GM12878 (cell line): ENCODE data around the gene HRC. TPM values are rescaled to one million over a fixed set of nuclear protein-coding genes. Genes with fewer than 3 reads are reported as not detected.

Experiments used
- BHLHE40 ChIP-seq, 2 experiments: fragments of 450-650 bp in 1 of 2; IDR thresholded peaks; 2 replicates each; pipeline ENCODE4 v1.6.1; 2011 to 2017; ENCODE audit warnings: low read depth in 2 of 2, borderline replicate concordance in 1 of 2, improper control_type of control experiment in 1 of 2, low read length in 1 of 2, mild to moderate bottlenecking in 1 of 2
- CEBPB ChIP-seq, 2 experiments: fragments of 150-350 bp in 1 of 2; IDR thresholded peaks; 2 replicates each; pipeline ENCODE4 v1.6.1; 2012 to 2014; ENCODE audit warnings: low read depth in 2 of 2, low read length in 2 of 2, borderline replicate concordance in 1 of 2, inconsistent platforms in 1 of 2
- GATAD2B ChIP-seq: fragments of 450-650 bp; conservative IDR thresholded peaks from 2 replicates; pipeline ENCODE4 v1.6.1; 2017; ENCODE audit warnings: low read depth, mild to moderate bottlenecking, moderate library complexity
- HDGF ChIP-seq: fragments of 450-650 bp; IDR thresholded peaks from 2 replicates; pipeline ENCODE4 v1.6.1; 2016; ENCODE audit warnings: antibody characterized with exemption
- POLR2A ChIP-seq: IDR thresholded peaks from 2 replicates; pipeline ENCODE4 v1.6.1; 2011; ENCODE audit warnings: low read depth, mild to moderate bottlenecking, low read length
- POLR2AphosphoS5 ChIP-seq: IDR thresholded peaks from 2 replicates; pipeline ENCODE4 v1.6.1; 2011; ENCODE audit warnings: mild to moderate bottlenecking, low read length, inconsistent platforms
- RB1 ChIP-seq: fragments of 450-650 bp; formaldehyde crosslinking; IDR thresholded peaks from 2 replicates; pipeline ENCODE4 v1.6.1; 2017; ENCODE audit warnings: mild to moderate bottlenecking, borderline replicate concordance
- RELA ChIP-seq: fragments of 450-650 bp; IDR thresholded peaks from 2 replicates; pipeline ENCODE4 v1.8.0; 2014; ENCODE audit warnings: borderline replicate concordance; ENCODE audit not compliant: partially characterized antibody
- SP1 ChIP-seq: IDR thresholded peaks from one replicate; pipeline ENCODE4 v1.6.1; 2011; ENCODE audit warnings: low read depth, low read length
- TCF12 ChIP-seq: IDR thresholded peaks from 2 replicates; pipeline ENCODE4 v1.6.1; 2011; ENCODE audit warnings: low read depth, mild to moderate bottlenecking, low read length
- YBX1 ChIP-seq: fragments of 450-650 bp; IDR thresholded peaks from 2 replicates; pipeline ENCODE4 v1.6.1; 2016; ENCODE audit warnings: antibody characterized with exemption
- polyA plus RNA-seq, 11 experiments: library from polyadenylated mRNA; depleted of rRNA in 4 of 11; unstranded in 6 of 11; stranded (reverse) in 5 of 11; fragments of >200 nt; fragmentation: Nextera tagmentation in 4 of 11; fragmentation: Illumina TruSeq in 1 of 11; extraction: Ambion mirVana in 4 of 11; extraction: Trizol in 1 of 11; gene quantifications; 1 replicate in 1 of 11; 2 replicates in 10 of 11; pipeline versions ENCODE4 v1.2.1 to v1.2.3, GENCODE V29; 2011 to 2016; ENCODE audit warnings: inconsistent platforms in 2 of 11, missing spikeins in 2 of 11, low read depth in 1 of 11
- total RNA-seq, 4 experiments: library from RNA; depleted of rRNA in 3 of 4; stranded (reverse); fragments of >200 nt in 3 of 4; fragmentation: Illumina TruSeq in 1 of 4; extraction: Trizol in 1 of 4; gene quantifications; 2 replicates each; pipeline versions ENCODE4 v1.2.1 to v1.2.3, GENCODE V29; 2013 to 2021
- TF ChIP-seq, protein P1 (sequence below): IDR thresholded peaks from 2 replicates; pipeline ENCODE4 v1.6.1; 2011; ENCODE audit warnings: borderline replicate concordance, low read depth, mild to moderate bottlenecking, moderate library complexity, low read length; ENCODE audit not compliant: insufficient read depth, poor library complexity, severe bottlenecking

HRC gene
- total and polyA plus RNA-seq, 10 of the 15 experiments (the other 5 are each of a cell fraction or from before 2014, with no cell fraction given) = 0.10 TPM; not detected in 9

DNA sequence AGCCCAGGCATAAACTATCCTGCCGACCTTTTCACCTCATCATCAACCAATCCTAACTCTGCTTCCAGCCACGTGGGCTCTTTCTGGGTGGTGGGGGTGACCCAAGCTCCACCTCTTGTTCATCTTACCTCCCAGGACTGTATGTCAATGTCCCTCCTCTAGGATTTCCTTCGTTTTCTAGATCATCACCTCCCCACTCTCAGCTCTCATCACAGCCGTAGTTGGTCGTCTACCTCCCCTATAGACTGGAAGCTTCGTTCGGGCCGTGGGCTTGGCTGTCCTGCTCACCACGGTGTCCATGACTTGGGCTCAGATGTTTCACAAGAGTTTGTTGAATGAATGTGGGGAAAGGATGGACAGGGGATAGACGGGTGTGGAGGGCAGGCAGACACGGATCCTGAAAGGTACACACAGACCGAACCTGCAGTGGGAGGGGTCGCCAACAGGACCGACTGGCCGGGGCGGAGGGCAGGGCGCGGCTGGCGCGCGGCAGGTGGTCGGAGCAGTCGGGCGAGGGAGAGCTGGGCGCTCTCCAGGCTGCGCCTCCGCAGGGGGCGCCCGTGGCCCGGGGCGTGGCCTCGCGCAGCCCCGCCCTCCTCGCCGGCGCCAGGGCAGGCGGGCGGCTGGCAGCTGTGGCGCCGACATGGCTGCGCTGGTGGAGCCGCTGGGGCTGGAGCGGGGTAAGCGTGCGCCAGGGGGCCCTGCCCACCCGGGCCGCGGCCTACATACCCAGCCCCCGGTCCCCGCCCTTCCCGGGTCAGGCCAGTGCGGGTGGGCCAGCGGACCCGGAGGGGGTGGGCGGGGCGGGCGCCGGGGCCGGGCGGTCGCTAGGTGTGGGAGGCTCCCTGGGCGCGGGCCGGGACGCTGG, 41.2 kb downstream of the HRC start, which contains the start of gene LIN7B (continued):
- TF ChIP-seq TCF12 (peak; percentile 63; the same call in 1 of the 2 replicates), HDGF (0 out of 2 replicates have a peak, but pooled peaks have one; percentile 21), RB1 (0 out of 2 replicates have a peak, but pooled peaks have one; percentile 45), SP1 (peak; percentile 81), RELA (peak; percentile 6), GATAD2B (peak; percentile 91; the same call in 1 of the 2 replicates), POLR2A (peak; percentile 48; the same call in 1 of the 2 replicates), YBX1 (no peak), CEBPB (IDR thresholded peaks at IDR 0.05; ENCODE audit: borderline replicate concordance in 1 of 2, low read depth in 2 of 2, low read length in 2 of 2) (no peak), BHLHE40 (IDR thresholded peaks at IDR 0.05; ENCODE audit: borderline replicate concordance in 1 of 2, low read depth in 2 of 2, low read length in 1 of 2) (peak in 1 of 2 experiments; percentile 69; a peak in 1 of 4 replicates), POLR2AphosphoS5 (no peak)
- TF ChIP-seq, protein P1, sequence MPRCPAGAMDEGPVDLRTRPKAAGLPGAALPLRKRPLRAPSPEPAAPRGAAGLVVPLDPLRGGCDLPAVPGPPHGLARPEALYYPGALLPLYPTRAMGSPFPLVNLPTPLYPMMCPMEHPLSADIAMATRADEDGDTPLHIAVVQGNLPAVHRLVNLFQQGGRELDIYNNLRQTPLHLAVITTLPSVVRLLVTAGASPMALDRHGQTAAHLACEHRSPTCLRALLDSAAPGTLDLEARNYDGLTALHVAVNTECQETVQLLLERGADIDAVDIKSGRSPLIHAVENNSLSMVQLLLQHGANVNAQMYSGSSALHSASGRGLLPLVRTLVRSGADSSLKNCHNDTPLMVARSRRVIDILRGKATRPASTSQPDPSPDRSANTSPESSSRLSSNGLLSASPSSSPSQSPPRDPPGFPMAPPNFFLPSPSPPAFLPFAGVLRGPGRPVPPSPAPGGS = peak; percentile 77
